Neutrophil (primary cell): ENCODE results near the gene FBXO17.

ENCODE experiments used
- H3K27ac ChIP-seq: fragments of 200-600 bp; sonication (generic); 2 replicates; pipeline ENCODE4 v1.5.1; 2016; ENCODE audit warnings: mild to moderate bottlenecking, moderate library complexity
- H3K27me3 ChIP-seq: fragments of 200-600 bp; sonication (generic); 2 replicates; pipeline ENCODE4 v1.6.0; 2016; ENCODE audit warnings: mild to moderate bottlenecking
- H3K36me3 ChIP-seq: fragments of 200-600 bp; sonication (generic); 2 replicates; pipeline ENCODE4 v1.5.1; 2017
- H3K4me1 ChIP-seq, 2 experiments: fragments of 200-600 bp in 1 of 2; sonication (generic) in 1 of 2; 1 replicate in 1 of 2; 2 replicates in 1 of 2; pipeline versions ENCODE4 v1.5.1 to v1.6.1; 2013 to 2016; ENCODE audit warnings: low read depth in 1 of 2, low read length in 1 of 2, mild to moderate bottlenecking in 1 of 2, moderate library complexity in 1 of 2; ENCODE audit not compliant: control insufficient read depth in 1 of 2, insufficient read depth in 1 of 2
- H3K4me3 ChIP-seq, 2 experiments: fragments of 200-600 bp in 1 of 2; sonication (generic) in 1 of 2; 1 replicate in 1 of 2; 2 replicates in 1 of 2; pipeline ENCODE4 v1.5.1; 2013 to 2016; ENCODE audit warnings: low read depth in 1 of 2, low read length in 1 of 2, mild to moderate bottlenecking in 1 of 2, moderate library complexity in 1 of 2
- H3K9me3 ChIP-seq: fragments of 200-600 bp; sonication (generic); 2 replicates; pipeline ENCODE4 v1.5.1; 2016
- TF ChIP-seq, protein P1 (sequence below): fragments of 200-600 bp; sonication (generic); IDR thresholded peaks from 2 replicates; pipeline ENCODE4 v1.5.1; 2016; ENCODE audit warnings: antibody characterized with exemption

The FBXO17 gene

GRCh38 chr19:38953677-38954076 lies 21.9 kb downstream of the FBXO17 start:
- no peaks in the 10 kb centered on the region for H3K36me3 ChIP-seq
- TF ChIP-seq, protein P1, sequence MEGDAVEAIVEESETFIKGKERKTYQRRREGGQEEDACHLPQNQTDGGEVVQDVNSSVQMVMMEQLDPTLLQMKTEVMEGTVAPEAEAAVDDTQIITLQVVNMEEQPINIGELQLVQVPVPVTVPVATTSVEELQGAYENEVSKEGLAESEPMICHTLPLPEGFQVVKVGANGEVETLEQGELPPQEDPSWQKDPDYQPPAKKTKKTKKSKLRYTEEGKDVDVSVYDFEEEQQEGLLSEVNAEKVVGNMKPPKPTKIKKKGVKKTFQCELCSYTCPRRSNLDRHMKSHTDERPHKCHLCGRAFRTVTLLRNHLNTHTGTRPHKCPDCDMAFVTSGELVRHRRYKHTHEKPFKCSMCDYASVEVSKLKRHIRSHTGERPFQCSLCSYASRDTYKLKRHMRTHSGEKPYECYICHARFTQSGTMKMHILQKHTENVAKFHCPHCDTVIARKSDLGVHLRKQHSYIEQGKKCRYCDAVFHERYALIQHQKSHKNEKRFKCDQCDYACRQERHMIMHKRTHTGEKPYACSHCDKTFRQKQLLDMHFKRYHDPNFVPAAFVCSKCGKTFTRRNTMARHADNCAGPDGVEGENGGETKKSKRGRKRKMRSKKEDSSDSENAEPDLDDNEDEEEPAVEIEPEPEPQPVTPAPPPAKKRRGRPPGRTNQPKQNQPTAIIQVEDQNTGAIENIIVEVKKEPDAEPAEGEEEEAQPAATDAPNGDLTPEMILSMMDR, result no peak
- no peaks in the 10 kb centered on the region for H3K9me3 ChIP-seq
- peaks cover 43% of the 10 kb centered on the region for H3K27me3 ChIP-seq
- peaks cover 2 to 6% of the 10 kb centered on the region in 2 experiments for H3K4me1 ChIP-seq
- H3K4me3 ChIP-seq, result no peak overlapping the region
- no peak overlapping the region for H3K27ac ChIP-seq

- peaks cover 54% of the 10 kb centered on the region for H3K27me3 ChIP-seq
- no peaks in the 10 kb centered on the region for H3K36me3 ChIP-seq
- peaks cover 2 to 6% of the 10 kb centered on the region in 2 experiments for H3K4me1 ChIP-seq
- no peaks in the 10 kb centered on the region for H3K9me3 ChIP-seq
- TF ChIP-seq, protein P1, result no peak
- H3K4me3 ChIP-seq, result no peak overlapping the region
- no peak overlapping the region for H3K27ac ChIP-seq
Measured at GRCh38 chr19:38952395-38953165, 23.0 kb downstream of the FBXO17 start.

DNA sequence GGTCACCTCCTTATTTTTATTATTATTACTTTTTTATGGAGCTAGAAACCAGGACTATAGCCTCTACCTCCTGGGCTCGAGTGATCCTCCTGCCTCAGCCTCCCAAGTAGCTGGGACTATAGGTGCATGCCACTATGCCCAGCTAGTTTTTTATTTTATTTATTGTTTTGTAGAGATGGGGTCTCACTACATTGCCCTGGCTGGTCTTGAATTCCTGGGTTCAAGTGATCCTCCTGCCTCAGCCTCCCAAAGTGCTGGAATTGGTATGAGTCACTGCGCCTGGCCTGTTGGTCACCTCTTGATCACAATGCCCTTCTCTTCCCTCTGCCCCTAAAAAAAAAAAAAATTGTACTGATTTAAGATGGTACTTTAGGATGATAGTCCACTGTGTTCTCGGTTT lies 24.4 kb downstream of the FBXO17 start:
- TF ChIP-seq, protein P1, result no peak
- Histone ChIP-seq H3K9me3 (no peaks in the 10 kb centered on the region), H3K27me3 (peaks cover 60% of the 10 kb centered on the region)

DNA sequence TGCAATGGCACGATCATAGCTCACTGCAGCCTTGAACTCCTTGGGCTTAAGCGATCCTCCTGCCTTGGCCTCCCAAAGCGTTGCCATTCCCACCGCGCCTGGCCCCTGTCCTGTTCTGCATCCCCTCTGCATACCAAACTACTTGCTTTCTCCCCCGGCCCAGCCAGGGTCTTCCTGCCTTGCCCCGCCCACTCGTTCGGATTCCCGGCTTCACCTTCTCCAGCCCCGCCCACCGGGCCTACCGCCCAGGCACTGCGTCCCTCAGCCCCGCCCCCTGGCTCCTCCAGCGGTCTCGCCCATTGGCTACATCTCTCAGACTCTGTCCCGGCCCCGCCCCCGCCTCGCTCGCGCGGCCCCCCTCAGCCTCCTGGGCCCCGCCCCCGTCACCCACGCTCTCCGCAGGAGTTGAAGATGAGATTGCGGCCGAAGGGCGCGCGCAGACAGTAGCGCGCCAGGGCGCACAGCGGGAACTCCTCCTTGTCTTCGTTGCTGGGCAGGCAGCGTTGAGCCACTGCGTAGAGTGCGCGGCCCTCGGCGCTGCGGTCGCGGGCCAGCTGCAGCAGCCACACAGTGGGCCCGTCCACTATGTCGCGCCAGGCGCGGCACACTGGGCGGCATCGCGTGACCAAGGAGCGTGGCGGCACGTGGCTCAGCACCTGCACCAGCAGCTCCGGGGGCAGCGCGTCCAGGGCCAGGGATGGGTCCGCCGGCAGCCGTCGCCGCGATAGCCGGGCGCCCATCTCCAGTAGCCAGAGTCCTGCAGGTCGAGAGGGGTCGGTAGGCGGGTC lies 25.8 kb downstream of the FBXO17 start:
- Histone ChIP-seq H3K9me3 (no peaks in the 10 kb centered on the region), H3K27me3 (peaks cover 60% of the 10 kb centered on the region), H3K4me3 (peak overlapping the region in 1 of 2 experiments; percentile 18), H3K27ac (no peak overlapping the region), H3K4me1 (peaks cover 2 to 6% of the 10 kb centered on the region in 2 experiments), H3K36me3 (no peaks in the 10 kb centered on the region)
- TF ChIP-seq, protein P1, result no peak

More for the DNA sequence above, 24.4 kb downstream of the FBXO17 start:
- Histone ChIP-seq H3K4me1 (peaks cover 2 to 6% of the 10 kb centered on the region in 2 experiments), H3K36me3 (no peaks in the 10 kb centered on the region), H3K27ac (no peak overlapping the region), H3K4me3 (no peak overlapping the region)

- TF ChIP-seq, protein P1, result no peak
- no peak overlapping the region for H3K4me3 ChIP-seq
- no peaks in the 10 kb centered on the region for H3K9me3 ChIP-seq
- H3K27me3 ChIP-seq, result peaks cover 44% of the 10 kb centered on the region
- no peaks in the 10 kb centered on the region for H3K36me3 ChIP-seq
- peaks cover 2 to 6% of the 10 kb centered on the region in 2 experiments for H3K4me1 ChIP-seq
- H3K27ac ChIP-seq, result no peak overlapping the region
Measured at GRCh38 chr19:38946229-38947010, 29.1 kb downstream of the FBXO17 start.
